Measurements from ENCODE around the gene METRNL. TPM values are rescaled to one million over a fixed set of nuclear protein-coding genes. Genes with fewer than 3 reads are reported as not detected.

METRNL gene
- total RNA-seq, 1 donor from 2014 or later = 156 TPM

- Histone ChIP-seq H3K27me3 (no peaks in the 10 kb centered on the region), H3K9me3 (no peaks in the 10 kb centered on the region), H3K36me3 (peaks cover 0 to 8% of the 10 kb centered on the region in 2 donors), H3K27ac (no peak overlapping the region), H3K4me3 (no peak overlapping the region), H3K4me1 (no peaks in the 10 kb centered on the region)
- intact Hi-C loops (cut with DNase I) = no loop called here
- DNase-seq (ENCODE audit: extremely low spot score in 2 of 2) = peak in 1 of 2 donors; percentile 37
- no peak for TF ChIP-seq POLR2AphosphoS5 (IDR thresholded peaks at IDR 0.05; ENCODE audit: insufficient read depth in 1 of 2, low read depth in 1 of 2)
These were observed 44.9 kb upstream of the METRNL start for GRCh38 chr17:83034525-83034924.

- Histone ChIP-seq H3K4me3 (no peak overlapping the region), H3K27me3 (no peaks in the 10 kb centered on the region), H3K27ac (no peak overlapping the region), H3K9me3 (no peaks in the 10 kb centered on the region), H3K4me1 (no peaks in the 10 kb centered on the region), H3K36me3 (peaks cover 0 to 8% of the 10 kb centered on the region in 2 donors)
- TF ChIP-seq POLR2AphosphoS5 (IDR thresholded peaks at IDR 0.05; ENCODE audit: insufficient read depth in 1 of 2, low read depth in 1 of 2) (no peak), POLR2A (IDR thresholded peaks at IDR 0.05) (no peak), CTCF (IDR thresholded peaks at IDR 0.05) (no peak)
- peak in 1 of 2 donors; percentile 37 for DNase-seq (ENCODE audit: extremely low spot score in 2 of 2)
- intact Hi-C loops (cut with DNase I) = no loop called here
These were observed 43.7 kb upstream of the METRNL start for GRCh38 chr17:83035722-83036121.

- Histone ChIP-seq H3K4me1 (no peaks in the 10 kb centered on the region), H3K4me3 (no peak overlapping the region), H3K27me3 (no peaks in the 10 kb centered on the region), H3K9me3 (no peaks in the 10 kb centered on the region), H3K27ac (no peak overlapping the region), H3K36me3 (peaks cover 0 to 8% of the 10 kb centered on the region in 2 donors)
- TF ChIP-seq POLR2A (IDR thresholded peaks at IDR 0.05) = no peak
- TF ChIP-seq CTCF (IDR thresholded peaks at IDR 0.05) = no peak
- no peak for TF ChIP-seq POLR2AphosphoS5 (IDR thresholded peaks at IDR 0.05; ENCODE audit: insufficient read depth in 1 of 2, low read depth in 1 of 2)
- peak in 1 of 2 donors; percentile 27 for DNase-seq (ENCODE audit: extremely low spot score in 2 of 2)
- intact Hi-C loops (cut with DNase I) = no loop called here
These were observed 43.2 kb upstream of the METRNL start for GRCh38 chr17:83036193-83036592.

DNA sequence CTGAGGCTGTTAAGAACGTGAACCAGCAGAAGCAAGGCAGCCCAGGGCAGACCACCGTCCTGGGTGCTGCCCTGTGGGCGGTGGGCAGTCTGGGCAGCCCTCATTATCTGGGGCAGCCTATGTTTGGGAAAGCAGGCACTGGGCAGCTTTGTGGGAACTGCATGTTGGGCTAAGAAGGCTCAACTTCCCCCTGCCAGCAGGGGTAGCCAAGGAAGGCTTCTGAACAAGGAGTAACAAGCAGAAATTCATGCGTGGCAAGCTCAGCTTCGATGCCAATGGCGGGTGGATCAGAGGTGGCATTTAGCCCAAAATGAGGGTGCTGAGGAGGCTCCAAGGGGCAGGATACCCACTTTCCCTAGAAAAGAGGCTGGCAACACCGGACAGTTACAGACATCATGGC, 42.7 kb upstream of the METRNL start:
- intact Hi-C loops (cut with DNase I) = no loop called here
- DNase-seq (ENCODE audit: extremely low spot score in 2 of 2) = no peak
- no peak for TF ChIP-seq POLR2AphosphoS5 (IDR thresholded peaks at IDR 0.05; ENCODE audit: insufficient read depth in 1 of 2, low read depth in 1 of 2)
- no peak for TF ChIP-seq CTCF (IDR thresholded peaks at IDR 0.05)
- no peak for TF ChIP-seq POLR2A (IDR thresholded peaks at IDR 0.05)
- peaks cover 4% of the 10 kb centered on the region for H3K9me3 ChIP-seq
- no peak overlapping the region for H3K4me3 ChIP-seq
- no peak overlapping the region for H3K27ac ChIP-seq
- no peaks in the 10 kb centered on the region for H3K27me3 ChIP-seq
- no peaks in the 10 kb centered on the region for H3K4me1 ChIP-seq
- peaks cover 0 to 8% of the 10 kb centered on the region in 2 donors for H3K36me3 ChIP-seq

DNA sequence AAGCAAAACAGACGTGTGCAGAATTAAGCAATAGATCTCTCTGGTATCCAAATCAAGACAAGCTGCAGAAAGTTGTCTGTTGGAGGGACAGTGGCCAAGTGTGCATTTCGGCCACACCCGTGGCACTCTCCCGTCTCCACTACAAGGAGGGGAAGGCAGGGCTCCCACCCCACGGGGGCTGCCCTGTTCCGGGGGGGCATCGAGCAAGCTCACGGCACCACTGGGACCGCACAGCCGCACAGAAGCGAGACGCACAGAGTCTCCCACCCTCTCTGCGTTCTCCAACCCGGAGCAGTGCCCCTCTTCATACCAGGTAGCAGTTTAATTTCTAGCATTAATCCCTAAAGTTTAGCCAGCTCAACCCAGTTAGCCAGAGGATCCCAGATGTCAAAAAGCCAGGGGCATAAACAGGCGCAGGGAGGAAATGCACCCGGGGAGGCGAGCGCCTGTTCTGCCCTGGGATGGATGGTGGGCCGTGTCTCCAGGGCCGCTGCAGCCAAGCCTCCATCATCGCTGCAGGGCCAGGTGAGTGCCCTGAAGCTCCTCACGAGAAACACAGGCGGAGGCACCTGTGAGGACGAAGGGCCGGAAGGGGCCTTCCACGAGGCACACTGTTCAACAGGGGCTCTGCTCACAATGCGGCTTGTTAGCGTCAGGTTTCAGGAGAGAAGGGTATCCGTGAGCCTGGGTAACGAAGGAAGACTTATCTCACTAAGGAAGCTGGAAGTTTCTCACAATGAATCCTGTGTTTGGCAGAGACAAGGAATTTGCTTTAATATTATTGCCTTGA, 42.1 kb upstream of the METRNL start:
- intact Hi-C loops (cut with DNase I) = no loop called here
- DNase-seq (ENCODE audit: extremely low spot score in 2 of 2) = peak in 1 of 2 donors; percentile 58
- Histone ChIP-seq H3K4me3 (no peak overlapping the region), H3K27me3 (no peaks in the 10 kb centered on the region), H3K27ac (no peak overlapping the region), H3K36me3 (peaks cover 0 to 14% of the 10 kb centered on the region in 2 donors), H3K4me1 (no peaks in the 10 kb centered on the region), H3K9me3 (peaks cover 4% of the 10 kb centered on the region)
- TF ChIP-seq POLR2A (IDR thresholded peaks at IDR 0.05) (no peak), CTCF (IDR thresholded peaks at IDR 0.05) (no peak), POLR2AphosphoS5 (IDR thresholded peaks at IDR 0.05; ENCODE audit: insufficient read depth in 1 of 2, low read depth in 1 of 2) (no peak)
